Measurements from ENCODE around the gene BTNL3.

The BTNL3 gene

DNA sequence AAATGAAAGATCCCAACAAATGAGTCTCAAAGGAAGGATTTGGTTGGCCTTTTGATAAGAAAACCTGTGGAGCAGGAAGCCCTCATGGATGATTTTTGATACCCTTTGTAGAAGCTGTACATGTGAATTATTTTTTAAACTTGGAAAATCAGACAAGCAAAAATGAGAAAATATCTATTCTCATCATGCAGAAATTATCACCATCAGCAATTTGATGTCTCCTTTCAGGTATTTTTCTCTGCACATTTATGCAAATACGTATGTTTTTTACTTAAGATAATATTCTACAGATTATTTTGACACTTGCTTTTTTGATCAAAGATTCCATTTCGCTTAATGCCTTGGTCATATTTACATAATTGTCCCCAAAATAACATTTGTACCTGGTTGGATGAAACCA is 58.6 kb downstream of the BTNL3 start:
- no peak for DNase-seq (ENCODE audit: low read depth, low spot score)

DNA sequence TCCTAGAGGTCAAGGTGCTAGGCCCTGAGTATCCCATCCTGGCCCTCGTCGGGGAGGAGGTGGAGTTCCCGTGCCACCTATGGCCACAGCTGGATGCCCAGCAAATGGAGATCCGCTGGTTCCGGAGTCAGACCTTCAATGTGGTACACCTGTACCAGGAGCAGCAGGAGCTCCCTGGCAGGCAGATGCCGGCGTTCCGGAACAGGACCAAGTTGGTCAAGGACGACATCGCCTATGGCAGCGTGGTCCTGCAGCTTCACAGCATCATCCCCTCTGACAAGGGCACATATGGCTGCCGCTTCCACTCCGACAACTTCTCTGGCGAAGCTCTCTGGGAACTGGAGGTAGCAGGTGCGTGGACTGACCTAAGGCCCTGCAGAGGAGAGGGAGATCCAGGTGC is 59.3 kb downstream of the BTNL3 start:
- DNase-seq (ENCODE audit: low read depth, low spot score): no peak

- no peak for DNase-seq (ENCODE audit: low read depth, low spot score)
These were observed 61.4 kb downstream of the BTNL3 start for GRCh38 chr5:181050016-181050415.

- DNase-seq (ENCODE audit: low read depth, low spot score): no peak
These were observed 63.4 kb downstream of the BTNL3 start for GRCh38 chr5:181051841-181052671.

DNA sequence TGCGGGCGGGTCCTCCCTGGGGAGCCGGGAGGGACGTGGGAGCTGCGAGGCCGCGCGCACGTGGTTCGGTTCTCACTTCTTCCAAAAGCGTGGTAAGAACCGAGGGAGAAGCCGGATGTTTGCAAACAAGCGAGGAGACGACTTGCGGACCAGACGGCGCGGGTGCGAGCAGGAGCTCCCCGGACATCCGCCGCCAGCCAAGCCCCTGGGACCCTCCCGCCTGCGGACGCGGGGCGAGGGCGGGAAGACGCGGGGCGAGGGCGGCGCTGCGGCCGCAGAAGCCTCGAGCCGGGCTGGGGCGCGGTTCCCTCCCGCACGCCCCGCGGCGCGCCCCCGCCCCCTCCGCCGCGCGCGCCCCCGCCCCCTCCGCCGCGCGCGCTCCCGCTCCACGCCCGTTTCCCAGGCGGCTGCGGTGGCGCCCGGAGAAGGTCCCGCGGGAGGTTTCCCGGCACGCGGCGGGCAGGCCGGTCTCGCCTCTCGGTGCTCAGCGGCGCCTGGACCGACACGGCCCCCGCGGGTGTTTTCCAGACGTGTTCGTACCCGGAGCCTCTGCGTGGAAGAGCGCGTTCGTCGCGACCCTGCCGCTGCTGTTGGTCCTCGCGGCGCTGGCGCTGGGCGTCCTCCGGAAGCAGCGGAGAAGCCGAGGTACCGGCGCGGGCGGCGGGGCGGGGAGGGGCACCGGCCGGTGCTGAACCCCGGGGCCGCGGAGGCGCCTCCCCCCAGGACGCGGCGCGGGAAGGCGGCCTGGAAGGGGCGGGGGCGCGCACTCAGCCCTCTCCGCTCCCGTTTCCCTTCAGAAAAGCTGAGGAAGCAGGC is 64.2 kb downstream of the BTNL3 start:
- DNase-seq (ENCODE audit: low read depth, low spot score): no peak

GRCh38 chr5:181053488-181054121 is 65.0 kb downstream of the BTNL3 start:
- DNase-seq (ENCODE audit: low read depth, low spot score): no peak

- no peak for DNase-seq (ENCODE audit: low read depth, low spot score)
These were observed 65.5 kb downstream of the BTNL3 start for GRCh38 chr5:181054138-181054537.

GRCh38 chr5:181054871-181055459 is 66.3 kb downstream of the BTNL3 start:
- DNase-seq (ENCODE audit: low read depth, low spot score): no peak

All from iPS DF 19.7 (cell line).